Chondrocyte (in vitro differentiated cells): ENCODE measurements around the gene PLXNA4. TPM values are rescaled to one million over a fixed set of nuclear protein-coding genes. Genes with fewer than 3 reads are reported as not detected.

Experiments used
- DNase-seq: peaks from one replicate; pipeline ENCODE4 v3.0.0; 2021; ENCODE audit warnings: mixed read lengths, low spot score
- H3K27ac Mint-ChIP-seq: one replicate; pipeline ENCODE4 v1.8.0; 2021; ENCODE audit warnings: mild to moderate bottlenecking, moderate library complexity, mixed read lengths; ENCODE audit not compliant: unreplicated experiment
- H3K27me3 Mint-ChIP-seq: 2 replicates; pipeline ENCODE4 v1.8.0; 2021; ENCODE audit warnings: low read depth, mixed read lengths
- H3K36me3 Mint-ChIP-seq: 2 replicates; pipeline ENCODE4 v1.8.0; 2021; ENCODE audit warnings: low read depth, mixed read lengths
- H3K4me1 Mint-ChIP-seq: 2 replicates; pipeline ENCODE4 v1.8.0; 2021; ENCODE audit warnings: low read depth, mild to moderate bottlenecking, mixed read lengths
- H3K4me3 Mint-ChIP-seq: one replicate; pipeline ENCODE4 v1.8.0; 2021; ENCODE audit warnings: mild to moderate bottlenecking, moderate library complexity, mixed read lengths; ENCODE audit not compliant: unreplicated experiment
- H3K9me3 Mint-ChIP-seq: 2 replicates; pipeline ENCODE4 v1.8.0; 2021; ENCODE audit warnings: low read depth, mixed read lengths
- CTCF ChIP-seq: fragments of 200-600 bp; sonication (generic); IDR thresholded peaks from 2 replicates; pipeline ENCODE4 v1.5.0; 2021; ENCODE audit warnings: antibody characterized with exemption, mild to moderate bottlenecking, moderate library complexity
- total RNA-seq: library from RNA; stranded (reverse); gene quantifications from 3 replicates; pipeline ENCODE4 v1.2.1, GENCODE V29; 2021

PLXNA4 gene
- total RNA-seq, 1 donor from 2014 or later, result 11.3 TPM

- Mint-ChIP-seq H3K27me3 (no peaks in the 10 kb centered on the region), H3K4me1 (no peaks in the 10 kb centered on the region), H3K4me3 (no peak overlapping the region), H3K27ac (no peak overlapping the region), H3K36me3 (peaks cover 32% of the 10 kb centered on the region), H3K9me3 (peaks cover 11% of the 10 kb centered on the region)
- no peak for TF ChIP-seq CTCF
- no peak for DNase-seq
Observed at GRCh38 chr7:132190683-132191082, 385.6 kb downstream of the PLXNA4 start.

GRCh38 chr7:132189881-132190280 is 386.4 kb downstream of the PLXNA4 start:
- peaks cover 33% of the 10 kb centered on the region for H3K36me3 Mint-ChIP-seq
- no peak for TF ChIP-seq CTCF
- peaks cover 11% of the 10 kb centered on the region for H3K9me3 Mint-ChIP-seq
- no peak overlapping the region for H3K27ac Mint-ChIP-seq
- H3K4me1 Mint-ChIP-seq, result no peaks in the 10 kb centered on the region
- H3K27me3 Mint-ChIP-seq, result no peaks in the 10 kb centered on the region
- no peak overlapping the region for H3K4me3 Mint-ChIP-seq
- no peak for DNase-seq

DNA sequence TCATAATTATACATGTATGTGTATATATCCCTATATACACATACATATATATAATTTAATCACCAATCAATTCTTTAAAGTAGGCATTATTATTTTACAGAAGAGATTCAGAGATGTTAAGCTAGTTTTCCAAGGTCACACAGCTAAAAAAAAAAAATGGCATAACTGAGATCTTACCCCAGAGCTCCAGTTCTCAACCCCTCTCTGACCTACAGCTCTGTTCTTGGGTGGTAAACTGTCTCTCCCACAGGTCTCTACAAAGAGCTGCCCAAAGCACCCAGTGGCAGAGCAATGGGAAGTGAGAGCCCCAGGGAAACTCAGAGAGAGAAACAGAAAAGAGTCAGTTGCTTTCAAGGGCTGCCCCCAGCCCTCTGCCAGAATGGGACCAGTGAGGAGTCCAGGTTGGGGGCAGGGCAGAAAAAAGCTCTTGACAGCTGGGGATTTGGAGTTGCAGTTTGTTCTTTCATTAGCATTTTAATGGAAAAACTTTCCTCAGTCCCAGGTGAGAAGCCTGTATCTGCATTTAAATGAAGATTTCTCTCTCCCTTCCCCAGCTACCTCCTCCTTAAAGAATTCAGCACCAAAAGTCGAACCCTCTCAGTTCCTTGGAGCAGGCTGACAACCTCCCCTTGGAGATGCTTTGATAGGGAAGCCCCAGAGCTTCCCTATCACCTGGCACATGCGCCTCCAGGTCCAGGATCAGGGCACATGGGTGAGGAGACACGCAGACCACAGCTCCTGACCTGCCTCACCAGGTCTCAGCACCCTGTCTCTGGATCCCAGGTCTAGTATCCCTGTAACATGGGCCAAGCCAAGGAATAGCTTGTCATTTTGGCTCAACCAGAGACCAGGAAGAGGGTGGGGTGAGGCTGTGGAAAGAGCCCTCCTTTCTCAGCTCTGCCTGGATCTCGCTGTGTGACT is 388.1 kb downstream of the PLXNA4 start:
- no peak overlapping the region for H3K4me3 Mint-ChIP-seq
- no peak for TF ChIP-seq CTCF
- H3K4me1 Mint-ChIP-seq, result no peaks in the 10 kb centered on the region
- no peaks in the 10 kb centered on the region for H3K27me3 Mint-ChIP-seq
- H3K36me3 Mint-ChIP-seq, result peaks cover 31% of the 10 kb centered on the region
- H3K9me3 Mint-ChIP-seq, result peaks cover 11% of the 10 kb centered on the region
- H3K27ac Mint-ChIP-seq, result no peak overlapping the region
- DNase-seq, result no peak

DNA sequence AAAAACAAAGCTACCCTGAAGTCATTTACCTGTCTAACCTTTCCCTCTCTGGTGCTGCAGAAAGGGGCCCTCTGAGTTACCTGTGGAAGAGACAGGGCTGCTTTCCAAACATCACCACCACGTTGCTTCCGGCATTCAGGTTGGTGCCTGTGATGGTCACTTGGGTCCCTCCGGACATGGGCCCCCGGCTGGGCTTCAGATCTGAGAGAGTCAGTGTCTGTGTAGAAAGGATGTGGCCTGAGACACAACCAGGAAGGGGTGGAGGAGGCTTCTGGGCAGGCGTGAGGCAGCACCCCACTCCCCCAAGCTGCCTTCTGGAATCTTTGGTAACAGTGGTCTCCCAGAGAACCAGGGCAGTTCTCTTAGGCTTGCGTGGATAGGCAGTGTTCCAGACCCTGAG is 388.9 kb downstream of the PLXNA4 start:
- Mint-ChIP-seq H3K36me3 (peaks cover 26% of the 10 kb centered on the region), H3K27ac (no peak overlapping the region), H3K4me3 (no peak overlapping the region), H3K9me3 (peaks cover 11% of the 10 kb centered on the region), H3K4me1 (no peaks in the 10 kb centered on the region), H3K27me3 (no peaks in the 10 kb centered on the region)
- DNase-seq, result no peak
- no peak for TF ChIP-seq CTCF

GRCh38 chr7:132185150-132185549 is 391.1 kb downstream of the PLXNA4 start:
- no peak for TF ChIP-seq CTCF
- no peaks in the 10 kb centered on the region for H3K4me1 Mint-ChIP-seq
- peaks cover 18% of the 10 kb centered on the region for H3K36me3 Mint-ChIP-seq
- H3K27ac Mint-ChIP-seq, result no peak overlapping the region
- no peak for DNase-seq
- peaks cover 11% of the 10 kb centered on the region for H3K9me3 Mint-ChIP-seq
- H3K27me3 Mint-ChIP-seq, result no peaks in the 10 kb centered on the region
- H3K4me3 Mint-ChIP-seq, result no peak overlapping the region
